OCI-LY7 (cell line): ENCODE data around the gene PIEZO1. TPM values are rescaled to one million over a fixed set of nuclear protein-coding genes. Genes with fewer than 3 reads are reported as not detected.

Experiments
- BruUV-seq: library from RNA; stranded (reverse); fragments of 400-500 nt; replicated peaks from 2 replicates; lab custom pipeline; 2021; lab: Mats Ljungman, UMichigan
- CTCF ChIA-PET: fragments of 300-600 bp; sonication (Branson Sonifier 250); formaldehyde crosslinking; loops from one replicate; lab custom pipeline; 2022; ENCODE audit warnings: antibody characterized with exemption; ENCODE audit not compliant: unreplicated experiment; lab: Charles Lee
- POLR2A ChIA-PET: fragments of 300-600 bp; sonication (Branson Sonifier 250); formaldehyde crosslinking; loops from one replicate; lab custom pipeline; 2022; ENCODE audit warnings: antibody characterized with exemption; lab: Charles Lee
- DNase-seq: peaks from one replicate; pipeline ENCODE4 v3.0.0-alpha.2; 2015; ENCODE audit warnings: low spot score
- H2AFZ ChIP-seq: fragments of 200-600 bp; sonication (generic), shearing (Covaris generic); 2 replicates; pipeline ENCODE4 v1.6.1; 2014; ENCODE audit warnings: mild to moderate bottlenecking, antibody characterized with exemption, low read length, moderate library complexity
- H3K27ac ChIP-seq: fragments of 200-600 bp; sonication (generic); 2 replicates; pipeline ENCODE4 v1.5.1; 2014; ENCODE audit warnings: mixed run types, low read depth, mild to moderate bottlenecking, moderate library complexity, low read length, inconsistent platforms; ENCODE audit not compliant: poor library complexity, severe bottlenecking
- H3K36me3 ChIP-seq: fragments of 200-600 bp; sonication (generic); 2 replicates; pipeline ENCODE4 v1.6.1; 2014; ENCODE audit warnings: mild to moderate bottlenecking, antibody characterized with exemption, low read length, moderate library complexity, mixed read lengths; ENCODE audit not compliant: insufficient read depth
- H3K4me1 ChIP-seq: fragments of 200-600 bp; sonication (generic); 2 replicates; pipeline ENCODE4 v1.5.1; 2014; ENCODE audit warnings: mild to moderate bottlenecking, low read length; ENCODE audit not compliant: insufficient read depth, poor library complexity, severe bottlenecking
- H3K4me2 ChIP-seq: fragments of 200-600 bp; sonication (generic); 2 replicates; pipeline ENCODE4 v1.6.1; 2014; ENCODE audit warnings: mild to moderate bottlenecking, low read length
- H3K4me3 ChIP-seq: fragments of 200-600 bp; sonication (generic); 2 replicates; pipeline ENCODE4 v1.5.1; 2014; ENCODE audit warnings: mild to moderate bottlenecking, low read depth, low read length; ENCODE audit not compliant: poor library complexity, severe bottlenecking
- H3K79me2 ChIP-seq: fragments of 200-600 bp; sonication (generic); 2 replicates; pipeline ENCODE4 v1.6.1; 2016; ENCODE audit warnings: low read depth, mild to moderate bottlenecking, low read length, moderate library complexity, mixed read lengths; ENCODE audit not compliant: insufficient read depth
- H3K9me2 ChIP-seq: fragments of 200-600 bp; sonication (generic); 2 replicates; pipeline ENCODE4 v1.6.1; 2016; ENCODE audit warnings: mild to moderate bottlenecking, low read length, mixed read lengths; ENCODE audit not compliant: insufficient read depth
- H3K9me3 ChIP-seq: fragments of 200-600 bp; sonication (generic); 2 replicates; pipeline ENCODE4 v1.6.1; 2014; ENCODE audit warnings: mild to moderate bottlenecking, mixed run types, low read length, mixed read lengths
- H4K20me1 ChIP-seq: fragments of 200-600 bp; sonication (generic); 2 replicates; pipeline ENCODE4 v1.6.1; 2014; ENCODE audit warnings: mild to moderate bottlenecking, antibody characterized with exemption, low read length, moderate library complexity, mixed read lengths; ENCODE audit not compliant: insufficient read depth
- EZH2phosphoT487 ChIP-seq: fragments of 200-600 bp; sonication (generic); IDR thresholded peaks from 2 replicates; pipeline ENCODE4 v1.6.1; 2018; ENCODE audit warnings: low read depth, borderline replicate concordance, mild to moderate bottlenecking, mixed run types, antibody characterized with exemption, low read length, moderate library complexity, mixed read lengths
- intact Hi-C: fragments of 100-400 bp; cut with micrococcal nuclease; formaldehyde crosslinking; loops from one replicate; pipeline ENCODE4 v1.10.0; 2022; ENCODE audit not compliant: unreplicated experiment
- total RNA-seq, 2 experiments: library from RNA; depleted of rRNA in 1 of 2; stranded (reverse); fragments of >200 nt in 1 of 2; shearing (Covaris generic) in 1 of 2; gene quantifications; 2 replicates each; pipeline ENCODE4 v1.2.3, GENCODE V29; 2014 to 2022
- TF ChIP-seq, protein P1 (sequence below): fragments of 200-600 bp; sonication (generic); conservative IDR thresholded peaks from 2 replicates; pipeline ENCODE4 v1.5.1; 2014; ENCODE audit warnings: mild to moderate bottlenecking, antibody characterized with exemption, low read length, moderate library complexity, mixed read lengths

Gene PIEZO1
- total RNA-seq, 2 experiments from 2014 or later, result 144 to 154 TPM

DNA sequence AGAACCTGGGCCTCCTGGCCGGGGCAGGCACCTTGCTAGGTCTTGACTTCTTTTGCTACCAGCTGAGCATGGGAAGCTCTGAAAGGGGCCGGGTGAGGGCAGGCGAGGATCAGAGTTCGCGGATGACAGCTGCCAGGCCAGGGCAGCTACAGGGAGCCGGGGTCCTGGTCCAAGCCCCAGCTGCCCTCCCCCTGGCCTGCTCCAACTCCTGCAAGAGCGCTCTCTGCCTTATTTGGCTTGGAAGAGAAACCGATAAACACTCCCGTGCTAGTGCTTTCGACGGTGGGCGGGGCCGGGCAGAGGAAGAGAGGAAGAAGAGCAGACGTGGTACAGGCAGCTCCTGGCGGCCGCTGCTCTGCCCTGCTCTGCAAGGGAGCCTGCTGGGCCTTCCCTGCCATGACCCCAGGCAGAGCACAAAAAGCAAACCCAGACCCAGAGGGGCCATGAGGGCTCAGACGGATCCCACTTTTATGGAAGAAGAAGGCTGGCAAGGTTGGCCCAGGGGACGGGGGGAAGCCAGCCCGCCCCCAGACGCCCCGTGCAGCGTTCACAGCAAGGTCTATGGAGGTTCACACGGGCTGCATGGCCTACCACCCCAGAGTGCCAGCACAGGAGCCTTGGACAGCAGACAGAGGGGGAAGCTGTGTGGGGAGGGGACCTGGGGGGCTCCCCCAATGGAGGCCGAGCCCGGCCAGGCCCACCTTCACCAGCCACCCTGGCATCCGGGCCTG lies 25.6 kb downstream of the PIEZO1 start:
- H3K36me3 ChIP-seq, result no peaks in the 10 kb centered on the region
- no peak for DNase-seq
- intact Hi-C loops, result no loop called here
- H3K4me1 ChIP-seq, result peaks cover 5% of the 10 kb centered on the region
- H3K9me2 ChIP-seq, result no peaks in the 10 kb centered on the region
- no peaks in the 10 kb centered on the region for H3K9me3 ChIP-seq
- H2AFZ ChIP-seq, result no peak overlapping the region
- H4K20me1 ChIP-seq, result peaks cover 8% of the 10 kb centered on the region; the same call in 1 of the 2 replicates
- H3K4me3 ChIP-seq, result no peak overlapping the region
- no peak for TF ChIP-seq EZH2phosphoT487
- TF ChIP-seq, protein P1, sequence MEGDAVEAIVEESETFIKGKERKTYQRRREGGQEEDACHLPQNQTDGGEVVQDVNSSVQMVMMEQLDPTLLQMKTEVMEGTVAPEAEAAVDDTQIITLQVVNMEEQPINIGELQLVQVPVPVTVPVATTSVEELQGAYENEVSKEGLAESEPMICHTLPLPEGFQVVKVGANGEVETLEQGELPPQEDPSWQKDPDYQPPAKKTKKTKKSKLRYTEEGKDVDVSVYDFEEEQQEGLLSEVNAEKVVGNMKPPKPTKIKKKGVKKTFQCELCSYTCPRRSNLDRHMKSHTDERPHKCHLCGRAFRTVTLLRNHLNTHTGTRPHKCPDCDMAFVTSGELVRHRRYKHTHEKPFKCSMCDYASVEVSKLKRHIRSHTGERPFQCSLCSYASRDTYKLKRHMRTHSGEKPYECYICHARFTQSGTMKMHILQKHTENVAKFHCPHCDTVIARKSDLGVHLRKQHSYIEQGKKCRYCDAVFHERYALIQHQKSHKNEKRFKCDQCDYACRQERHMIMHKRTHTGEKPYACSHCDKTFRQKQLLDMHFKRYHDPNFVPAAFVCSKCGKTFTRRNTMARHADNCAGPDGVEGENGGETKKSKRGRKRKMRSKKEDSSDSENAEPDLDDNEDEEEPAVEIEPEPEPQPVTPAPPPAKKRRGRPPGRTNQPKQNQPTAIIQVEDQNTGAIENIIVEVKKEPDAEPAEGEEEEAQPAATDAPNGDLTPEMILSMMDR, result no peak
- H3K79me2 ChIP-seq, result no peaks in the 10 kb centered on the region
- ChIA-PET POLR2A (no interaction called here), CTCF (interaction anchor here (0.7 kb wide), 1 partner anchor 22 kb away, joined by 3 read pairs; no protein-coding TSS in a partner anchor)
- H3K27ac ChIP-seq, result no peak overlapping the region
- H3K4me2 ChIP-seq, result no peak overlapping the region; the same call in 1 of the 2 replicates
- no TSS peak for BruUV-seq

DNA sequence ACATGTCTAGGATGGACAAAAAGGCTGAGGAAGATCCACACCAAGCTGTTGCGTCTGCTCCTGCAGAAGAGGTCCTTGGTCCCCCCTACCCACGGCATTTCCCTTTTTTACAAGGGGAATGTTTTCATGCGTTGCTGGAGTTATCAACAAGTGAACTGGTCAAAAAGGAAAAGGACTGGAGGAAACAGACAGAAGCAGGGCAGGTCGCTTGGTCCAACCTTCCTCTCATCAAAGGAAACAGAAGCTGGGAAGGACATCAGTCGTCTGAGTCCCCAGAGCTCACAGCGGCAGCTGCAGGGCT lies 26.1 kb downstream of the PIEZO1 start:
- H3K4me3 ChIP-seq, result no peak overlapping the region
- ChIA-PET CTCF (no interaction called here), POLR2A (no interaction called here)
- intact Hi-C loops, result no loop called here
- peaks cover 8% of the 10 kb centered on the region; the same call in 1 of the 2 replicates for H4K20me1 ChIP-seq
- no peaks in the 10 kb centered on the region for H3K9me3 ChIP-seq
- no peaks in the 10 kb centered on the region for H3K79me2 ChIP-seq
- no peak for DNase-seq
- H3K9me2 ChIP-seq, result no peaks in the 10 kb centered on the region
- BruUV-seq, result no TSS peak
- no peak overlapping the region for H3K27ac ChIP-seq
- no peaks in the 10 kb centered on the region for H3K36me3 ChIP-seq
- no peak for TF ChIP-seq EZH2phosphoT487
- TF ChIP-seq, protein P1, result no peak
- H2AFZ ChIP-seq, result no peak overlapping the region
- H3K4me1 ChIP-seq, result peaks cover 5% of the 10 kb centered on the region
- no peak overlapping the region for H3K4me2 ChIP-seq

DNA sequence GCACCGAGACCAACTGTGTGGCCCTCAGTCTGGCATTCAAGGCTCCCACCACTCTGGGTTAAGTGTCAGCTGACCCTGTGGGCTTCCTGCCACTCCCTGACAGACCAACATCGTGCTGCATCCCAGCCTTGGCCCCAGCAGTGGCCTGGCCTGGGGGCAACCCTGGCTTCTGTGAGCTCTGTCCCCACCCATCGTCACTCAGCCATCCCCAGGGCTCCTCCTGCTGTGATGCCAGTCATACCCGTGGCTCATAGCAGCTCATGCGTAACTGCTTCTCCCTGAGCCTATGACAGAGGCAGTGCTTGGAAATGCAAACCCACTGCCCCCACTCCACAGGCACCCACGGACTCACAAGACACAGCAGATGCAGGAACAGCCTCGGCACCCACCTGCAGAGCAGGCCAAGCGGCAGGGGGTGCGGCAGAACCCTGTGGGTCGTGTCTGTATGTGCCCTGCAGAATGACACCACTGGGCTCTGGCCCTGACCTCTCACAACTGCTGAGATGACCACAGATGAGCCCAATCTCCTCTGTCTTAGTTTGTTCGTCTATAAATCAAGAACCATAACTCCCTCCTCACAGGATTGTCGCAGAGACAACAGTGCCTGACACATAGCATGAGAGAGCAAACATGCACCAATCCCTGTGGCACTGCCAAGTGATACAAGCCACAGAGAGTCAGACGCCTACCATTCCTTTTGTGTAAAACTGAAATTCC lies 26.6 kb downstream of the PIEZO1 start:
- no peak overlapping the region for H3K27ac ChIP-seq
- H3K4me2 ChIP-seq, result no peak overlapping the region
- no peaks in the 10 kb centered on the region for H3K9me2 ChIP-seq
- no peak for DNase-seq
- peaks cover 8% of the 10 kb centered on the region; the same call in 1 of the 2 replicates for H4K20me1 ChIP-seq
- no peak overlapping the region for H2AFZ ChIP-seq
- no peaks in the 10 kb centered on the region for H3K79me2 ChIP-seq
- intact Hi-C loops, result no loop called here
- no TSS peak for BruUV-seq
- H3K36me3 ChIP-seq, result no peaks in the 10 kb centered on the region
- POLR2A ChIA-PET, result no interaction called here
- CTCF ChIA-PET, result no interaction called here
- TF ChIP-seq, protein P1, result no peak
- TF ChIP-seq EZH2phosphoT487, result no peak
- peaks cover 5% of the 10 kb centered on the region for H3K4me1 ChIP-seq
- H3K9me3 ChIP-seq, result no peaks in the 10 kb centered on the region
- H3K4me3 ChIP-seq, result no peak overlapping the region
